GM10248 (cell line): ENCODE data around the gene WBP11.

Source experiments
- CTCF ChIA-PET: fragments of 300-600 bp; sonication (Branson Sonifier 250); formaldehyde crosslinking; extraction: SDS; loops from one replicate; lab custom pipeline; 2021; ENCODE audit warnings: antibody characterized with exemption; lab: Yijun Ruan, JAX
- POLR2A ChIA-PET: fragments of 350-650 bp; sonication (Branson Sonifier 250); formaldehyde crosslinking; extraction: SDS; loops from one replicate; lab custom pipeline; 2020; ENCODE audit warnings: antibody characterized with exemption; lab: Yijun Ruan, JAX
- DNase-seq: peaks from one replicate; pipeline ENCODE4 v3.0.0; 2012; ENCODE audit errors: extremely low spot score
- TF ChIP-seq, protein P1 (sequence below): IDR thresholded peaks from 2 replicates; pipeline ENCODE4 v1.5.1; 2012; ENCODE audit warnings: mild to moderate bottlenecking, low read depth; ENCODE audit errors: extremely low read depth, missing control alignments, control extremely low read depth

Gene WBP11

DNA sequence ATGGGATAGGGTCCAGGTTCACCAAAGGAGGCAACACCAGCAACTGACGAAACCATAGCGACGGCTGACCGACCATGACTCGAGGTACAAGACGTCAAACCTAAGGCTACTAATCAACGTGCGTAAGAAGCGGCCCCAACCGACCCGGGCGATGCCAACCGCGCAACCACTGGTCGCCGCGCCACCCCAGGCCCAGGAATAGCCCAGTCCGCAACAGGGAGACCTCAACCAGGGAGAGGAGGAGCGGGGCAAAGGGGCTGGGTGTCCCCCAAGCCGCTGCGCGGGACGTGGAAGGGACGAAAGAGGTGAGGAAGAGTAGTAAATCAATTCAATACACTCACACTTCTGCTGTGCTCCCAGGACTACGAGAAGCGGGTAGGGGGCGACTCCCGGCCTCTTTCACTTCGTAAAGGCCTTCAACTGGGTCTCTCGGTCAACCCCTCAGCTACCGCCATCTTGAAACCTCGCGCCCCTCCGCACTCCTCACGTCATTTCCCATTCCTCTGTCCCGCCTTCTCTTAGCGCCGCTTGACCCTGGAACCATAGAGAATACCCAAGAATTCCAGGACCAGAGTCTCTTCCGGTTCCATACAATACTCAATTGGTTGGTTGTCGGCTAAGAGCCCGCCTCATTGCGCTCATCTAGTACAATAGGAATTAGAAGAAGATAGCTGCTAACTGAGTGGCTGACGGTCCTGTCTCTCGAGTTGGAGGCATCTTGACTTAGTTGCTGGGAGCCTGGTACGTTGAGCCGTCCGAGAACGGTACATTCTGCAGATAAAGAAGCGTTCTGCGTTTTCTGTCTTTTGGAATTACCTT lies at the start of gene WBP11, which contains the start of gene C12orf60:
TSS of gene WBP11 (minus strand) at position 468 of the 819 bp plus-strand sequence. CDS start 2,095 bp downstream, outside the sequence.
TSS of gene C12orf60 (plus strand) at position 660 of the 819 bp plus-strand sequence. CDS start 19,266 bp downstream, outside the sequence.
- CTCF ChIA-PET = interaction anchor here (0.8 to 2.1 kb wide), 9 partner anchors 11 to 418 kb away, joined by 3 to 9 read pairs (median 4); partner anchors contain the start of genes RERG and SMCO3

DNA sequence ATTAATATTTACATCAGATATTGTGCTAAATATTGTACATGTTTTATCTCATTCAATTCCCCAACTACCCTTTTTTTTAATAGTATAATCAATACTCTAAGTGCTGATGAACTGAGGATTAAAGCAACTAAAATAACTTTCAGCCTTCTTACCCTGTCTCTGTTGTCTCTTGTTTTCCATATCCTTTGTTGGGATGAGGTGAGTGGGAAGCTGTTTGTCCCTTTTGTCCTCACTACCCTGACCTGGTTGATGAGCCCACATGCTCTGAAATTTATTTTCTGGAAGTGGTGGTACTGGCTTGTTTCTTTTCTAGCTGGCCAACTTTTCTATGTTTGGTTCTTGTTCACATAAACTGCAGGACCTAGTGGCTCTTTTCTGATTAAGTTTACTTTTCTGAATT lies 49.6 kb upstream of the WBP11 start:
- ChIA-PET CTCF (interaction anchor here (0.9 to 1.3 kb wide), 4 partner anchors 20 to 155 kb away, joined by 3 to 4 read pairs (median 3); partner anchors contain the start of gene PDE6H), POLR2A (no interaction called here)
- no peak for DNase-seq
- TF ChIP-seq, protein P1, sequence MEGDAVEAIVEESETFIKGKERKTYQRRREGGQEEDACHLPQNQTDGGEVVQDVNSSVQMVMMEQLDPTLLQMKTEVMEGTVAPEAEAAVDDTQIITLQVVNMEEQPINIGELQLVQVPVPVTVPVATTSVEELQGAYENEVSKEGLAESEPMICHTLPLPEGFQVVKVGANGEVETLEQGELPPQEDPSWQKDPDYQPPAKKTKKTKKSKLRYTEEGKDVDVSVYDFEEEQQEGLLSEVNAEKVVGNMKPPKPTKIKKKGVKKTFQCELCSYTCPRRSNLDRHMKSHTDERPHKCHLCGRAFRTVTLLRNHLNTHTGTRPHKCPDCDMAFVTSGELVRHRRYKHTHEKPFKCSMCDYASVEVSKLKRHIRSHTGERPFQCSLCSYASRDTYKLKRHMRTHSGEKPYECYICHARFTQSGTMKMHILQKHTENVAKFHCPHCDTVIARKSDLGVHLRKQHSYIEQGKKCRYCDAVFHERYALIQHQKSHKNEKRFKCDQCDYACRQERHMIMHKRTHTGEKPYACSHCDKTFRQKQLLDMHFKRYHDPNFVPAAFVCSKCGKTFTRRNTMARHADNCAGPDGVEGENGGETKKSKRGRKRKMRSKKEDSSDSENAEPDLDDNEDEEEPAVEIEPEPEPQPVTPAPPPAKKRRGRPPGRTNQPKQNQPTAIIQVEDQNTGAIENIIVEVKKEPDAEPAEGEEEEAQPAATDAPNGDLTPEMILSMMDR = no peak

More for the DNA sequence above, at the start of gene WBP11, which contains the start of gene C12orf60:
- TF ChIP-seq, protein P1 = no peak
- POLR2A ChIA-PET = interaction anchor here (0.6 to 1.0 kb wide), 5 partner anchors 10 to 33 kb away, joined by 3 to 12 read pairs (median 3); a partner anchor contains a TSS
- DNase-seq = peak; percentile 92

DNA sequence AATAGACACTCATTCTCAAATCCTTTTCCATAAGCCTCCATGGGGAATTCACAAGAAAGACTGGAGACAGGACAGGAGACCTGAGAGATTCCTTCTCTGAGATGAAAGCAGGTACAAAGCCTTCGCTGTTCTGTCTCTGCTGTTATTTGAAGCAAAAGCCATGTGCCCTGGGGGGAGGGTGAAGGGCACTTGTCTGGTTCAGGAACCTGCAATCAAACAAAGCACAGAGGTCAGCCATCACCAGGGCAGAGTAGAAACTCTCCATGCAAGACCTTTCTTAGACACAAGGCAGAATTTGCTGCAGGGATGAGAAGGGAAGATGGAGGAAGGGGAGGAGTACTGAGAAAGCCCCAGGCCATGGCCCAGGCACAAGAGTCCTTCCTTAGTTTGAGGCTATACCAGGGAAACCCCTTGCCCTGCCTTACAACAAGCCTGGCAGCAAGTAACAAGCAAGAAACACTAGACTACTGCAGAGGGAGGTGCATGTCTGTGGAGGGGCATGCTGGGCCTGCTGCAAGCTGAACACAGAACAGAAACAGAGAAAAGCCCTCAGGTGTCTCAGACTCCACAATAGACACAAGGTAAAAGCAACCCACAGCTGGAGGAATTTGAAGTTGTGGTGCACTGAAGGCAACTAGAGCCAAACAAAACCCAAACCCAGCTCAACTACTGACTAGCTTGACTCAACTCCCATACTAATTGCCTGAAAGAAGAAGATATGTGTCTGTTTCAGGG lies 47.8 kb upstream of the WBP11 start:
- ChIA-PET POLR2A (no interaction called here), CTCF (interaction anchor here (0.8 to 2.2 kb wide), 3 partner anchors 22 to 145 kb away, joined by 4 to 9 read pairs (median 5); no protein-coding TSS in a partner anchor)
- TF ChIP-seq, protein P1 = no peak
- DNase-seq = no peak

DNA sequence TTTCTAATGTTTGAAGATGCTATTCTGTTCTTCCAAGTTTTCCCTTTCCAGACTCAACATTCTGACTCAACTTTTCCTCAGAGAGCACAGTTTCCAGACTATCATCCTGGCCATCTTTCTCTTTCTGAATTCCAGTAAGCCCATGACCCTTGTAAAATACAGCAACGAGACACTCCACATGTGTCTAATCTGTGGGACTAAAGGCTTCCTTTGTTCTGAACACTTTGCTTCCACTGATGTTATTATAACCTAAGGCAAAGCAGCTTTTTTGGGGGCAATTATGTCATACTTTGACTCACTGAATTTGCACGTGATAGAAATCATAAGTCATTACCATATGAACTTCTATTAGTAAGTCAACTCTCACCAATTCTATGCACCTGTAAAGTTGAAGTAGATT lies 46.4 kb upstream of the WBP11 start:
- ChIA-PET POLR2A (no interaction called here), CTCF (interaction anchor here (1.0 to 7.4 kb wide), 4 partner anchors 15 to 146 kb away, joined by 3 to 85 read pairs (median 4); partner anchors contain the start of gene ERP27)
- DNase-seq = no peak
- TF ChIP-seq, protein P1 = no peak

DNA sequence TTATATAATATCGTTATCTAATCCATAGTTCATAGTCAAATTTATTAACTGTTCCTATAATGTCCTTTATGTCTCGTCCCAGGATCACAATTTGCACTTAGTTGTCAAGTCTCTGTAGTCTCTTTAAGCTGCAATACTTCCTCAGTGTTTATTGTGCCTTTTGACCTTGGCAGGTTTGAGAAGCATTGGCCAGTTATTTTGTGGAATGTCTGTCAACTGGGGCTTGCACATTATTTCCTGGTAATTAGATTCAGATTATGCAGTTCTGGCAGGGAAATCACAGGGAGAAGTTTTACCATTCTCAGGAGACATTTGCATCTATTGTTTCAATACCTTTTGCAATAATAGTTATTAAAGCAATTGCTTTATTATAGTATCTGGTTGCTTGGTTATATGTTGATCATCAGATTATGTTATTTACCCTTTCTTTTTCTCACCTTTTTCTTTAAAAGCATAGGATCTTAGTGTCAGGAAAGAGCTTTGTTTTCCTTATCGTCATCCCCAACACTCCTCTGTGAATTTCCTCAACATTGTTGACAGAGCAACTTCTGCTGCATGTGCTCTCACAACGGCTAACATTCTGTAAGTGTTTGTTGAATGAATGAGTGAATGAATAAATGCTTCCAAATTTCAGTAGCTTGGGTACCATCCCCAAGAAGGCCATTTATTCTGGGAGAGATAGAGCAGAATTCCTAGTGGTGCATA lies 43.8 kb upstream of the WBP11 start:
- CTCF ChIA-PET = interaction anchor here (1.0 to 7.4 kb wide), 6 partner anchors 14 to 374 kb away, joined by 3 to 85 read pairs (median 10); partner anchors contain the start of gene RERG

More for the DNA sequence above, 43.8 kb upstream of the WBP11 start:
- POLR2A ChIA-PET = no interaction called here
- TF ChIP-seq, protein P1 = no peak
- no peak for DNase-seq
